Stimulated activated naive CD8-positive, alpha-beta T cell treated with anti-CD3 and anti-CD28 coated beads, Interleukin-15, Interleukin-2, amounts not matched to agents 100 ng/mL and 50 ng/mL, for 24 hours (primary cell): ENCODE results near the gene APBA1.

ENCODE experiments used
- H3K27ac Mint-ChIP-seq: one replicate; pipeline ENCODE4 v1.8.0; 2021; ENCODE audit warnings: mild to moderate bottlenecking, mixed read lengths
- H3K27me3 Mint-ChIP-seq: one replicate; pipeline ENCODE4 v1.8.0; 2021; ENCODE audit warnings: mixed read lengths
- H3K36me3 Mint-ChIP-seq: one replicate; pipeline ENCODE4 v1.8.0; 2021; ENCODE audit warnings: low read depth, mixed read lengths
- H3K4me1 Mint-ChIP-seq: one replicate; pipeline ENCODE4 v1.8.0; 2021; ENCODE audit warnings: low read depth, mixed read lengths
- H3K4me3 Mint-ChIP-seq: one replicate; pipeline ENCODE4 v1.8.0; 2021; ENCODE audit warnings: mild to moderate bottlenecking, mixed read lengths
- H3K9me3 Mint-ChIP-seq: one replicate; pipeline ENCODE4 v1.8.0; 2021; ENCODE audit warnings: mixed read lengths

Gene APBA1

GRCh38 chr9:69379270-69379982, 292.7 kb downstream of the APBA1 start:
- H3K4me1 Mint-ChIP-seq: no peaks in the 10 kb centered on the region
- peaks cover 3% of the 10 kb centered on the region for H3K27me3 Mint-ChIP-seq
- no peaks in the 10 kb centered on the region for H3K36me3 Mint-ChIP-seq
- no peaks in the 10 kb centered on the region for H3K9me3 Mint-ChIP-seq
- H3K27ac Mint-ChIP-seq: no peak overlapping the region
- no peak overlapping the region for H3K4me3 Mint-ChIP-seq

DNA sequence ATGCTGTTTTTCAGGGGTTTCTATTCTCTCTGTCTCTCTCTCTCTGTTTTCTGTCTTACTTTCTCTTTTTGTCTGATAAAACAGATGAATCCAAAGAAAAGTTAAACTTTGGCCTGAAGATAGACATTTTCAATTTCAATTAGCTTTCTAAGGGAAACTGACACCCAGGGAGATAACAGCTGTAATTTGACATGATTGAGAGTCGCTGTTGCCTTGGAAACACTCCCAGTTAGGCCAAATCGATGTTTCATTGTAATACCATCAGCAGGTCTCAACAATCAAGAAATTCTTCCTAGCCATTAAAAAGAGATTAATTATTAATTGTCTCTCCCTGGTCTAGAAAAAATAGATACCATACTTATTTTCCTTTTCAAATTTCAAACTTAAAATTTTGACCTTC, 294.2 kb downstream of the APBA1 start:
- H3K27ac Mint-ChIP-seq: no peak overlapping the region
- no peaks in the 10 kb centered on the region for H3K27me3 Mint-ChIP-seq
- no peaks in the 10 kb centered on the region for H3K4me1 Mint-ChIP-seq
- H3K36me3 Mint-ChIP-seq: no peaks in the 10 kb centered on the region
- H3K4me3 Mint-ChIP-seq: no peak overlapping the region
- no peaks in the 10 kb centered on the region for H3K9me3 Mint-ChIP-seq
